Mesodermal cell (in vitro differentiated cells): ENCODE data around the gene NDOR1.

Experiments
- H3K27ac ChIP-seq: 2 replicates; pipeline ENCODE4 v1.7.0; 2013; ENCODE audit warnings: mild to moderate bottlenecking, low read depth, low read length, moderate library complexity; ENCODE audit not compliant: severe bottlenecking
- H3K36me3 ChIP-seq: 2 replicates; pipeline ENCODE4 v1.7.1; 2013; ENCODE audit warnings: mild to moderate bottlenecking, low read length, moderate library complexity; ENCODE audit not compliant: control insufficient read depth, insufficient read depth
- H3K4me1 ChIP-seq: one replicate; pipeline ENCODE4 v1.7.1; 2013; ENCODE audit warnings: mild to moderate bottlenecking, low read length; ENCODE audit not compliant: insufficient read depth, control insufficient read depth, poor library complexity, severe bottlenecking
- H3K4me3 ChIP-seq: 2 replicates; pipeline ENCODE4 v1.7.0; 2013; ENCODE audit warnings: low read length, control low read depth, mild to moderate bottlenecking; ENCODE audit not compliant: insufficient read depth, poor library complexity, severe bottlenecking; ENCODE audit errors: extremely low read depth
- H3K9me3 ChIP-seq: 2 replicates; pipeline ENCODE4 v1.7.1; 2013; ENCODE audit warnings: mild to moderate bottlenecking, low read length, moderate library complexity; ENCODE audit not compliant: control insufficient read depth
- WGBS, 2 experiments: methylation state at CpG; one replicate each; pipeline ENCODE4 v1.1.5; 2013; ENCODE audit warnings: missing lambda C conversion rate in 2 of 2; ENCODE audit not compliant: insufficient coverage in 2 of 2; 5-methylcytosine and 5-hydroxymethylcytosine counted together

NDOR1 gene

DNA sequence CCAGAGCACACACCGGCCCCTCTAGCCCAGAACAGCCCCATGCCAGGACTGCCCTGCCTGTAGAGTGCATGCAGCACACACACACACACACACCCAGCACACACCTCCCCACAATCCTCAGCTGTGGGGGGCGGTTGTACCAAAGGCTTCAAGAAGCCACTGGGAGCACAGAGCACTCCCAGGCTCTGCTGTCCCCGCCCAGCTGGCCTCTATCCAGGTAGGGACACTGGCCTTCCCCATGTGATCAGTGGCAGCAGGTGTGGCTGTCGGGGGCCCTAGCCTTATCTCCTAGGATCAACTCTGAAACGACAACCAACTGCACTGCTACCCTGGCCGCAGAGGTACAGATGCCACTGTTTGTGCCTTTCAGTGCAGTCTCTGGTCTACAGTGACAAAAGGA lies 19.1 kb upstream of the NDOR1 start:
- Histone ChIP-seq H3K9me3 (no peaks in the 10 kb centered on the region), H3K27ac (no peak overlapping the region), H3K4me1 (peaks cover 21% of the 10 kb centered on the region), H3K4me3 (no peak overlapping the region), H3K36me3 (peaks cover 51% of the 10 kb centered on the region)
- WGBS, 2 experiments, result 93 to 96% methylated on average over 5 to 6 of the region's 6 CpGs

DNA sequence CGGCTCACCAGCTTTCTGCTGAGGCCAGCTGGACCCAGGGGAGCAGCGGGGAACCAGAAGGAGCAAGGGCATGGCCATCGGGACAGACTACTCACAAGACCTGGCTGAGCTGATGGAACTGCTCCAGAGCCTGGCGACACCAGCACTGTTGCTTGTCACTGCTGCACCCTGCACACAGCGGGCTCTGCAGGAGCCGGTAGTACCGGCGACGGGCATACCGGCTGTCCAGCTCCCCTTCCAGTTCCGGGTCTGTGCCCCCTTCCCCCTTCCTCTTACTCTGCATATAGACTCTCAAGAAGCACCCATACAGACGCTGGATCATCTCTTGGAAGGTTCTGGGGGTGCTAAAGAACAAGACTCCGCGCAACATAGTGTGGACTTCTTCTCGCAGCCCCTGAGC lies 18.1 kb upstream of the NDOR1 start:
- 89 to 95% methylated on average over 15 of the region's 15 CpGs for WGBS, 2 experiments
- Histone ChIP-seq H3K9me3 (no peaks in the 10 kb centered on the region), H3K27ac (no peak overlapping the region), H3K4me3 (peak overlapping the region; percentile 91), H3K4me1 (peaks cover 21% of the 10 kb centered on the region), H3K36me3 (peaks cover 51% of the 10 kb centered on the region)

DNA sequence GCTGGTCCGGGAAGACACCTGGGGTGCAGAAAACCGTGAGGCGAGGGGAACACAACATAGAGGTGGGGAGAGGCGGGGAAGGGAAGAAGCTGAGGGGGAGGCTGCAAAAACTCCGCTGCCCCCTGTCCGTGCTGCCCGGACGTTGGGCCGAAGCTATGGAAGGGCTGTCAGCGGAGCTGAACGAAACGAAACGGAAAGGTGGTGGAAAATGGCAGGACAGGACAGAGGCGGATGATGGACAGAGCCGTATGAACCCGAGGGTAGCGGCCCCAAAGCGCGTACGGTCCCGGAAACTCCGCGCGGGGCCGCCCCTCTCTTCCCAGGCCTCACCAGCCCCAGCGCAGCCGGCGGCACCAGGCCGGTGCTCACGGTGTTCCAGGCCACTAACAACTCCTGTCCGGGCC lies 17.4 kb upstream of the NDOR1 start:
- Histone ChIP-seq H3K4me3 (peak overlapping the region; percentile 91), H3K4me1 (peaks cover 21% of the 10 kb centered on the region), H3K27ac (peak overlapping the region; percentile 94), H3K36me3 (peaks cover 46% of the 10 kb centered on the region), H3K9me3 (no peaks in the 10 kb centered on the region)
- 0 to 1% methylated on average over 22 to 29 of the region's 31 CpGs for WGBS, 2 experiments

DNA sequence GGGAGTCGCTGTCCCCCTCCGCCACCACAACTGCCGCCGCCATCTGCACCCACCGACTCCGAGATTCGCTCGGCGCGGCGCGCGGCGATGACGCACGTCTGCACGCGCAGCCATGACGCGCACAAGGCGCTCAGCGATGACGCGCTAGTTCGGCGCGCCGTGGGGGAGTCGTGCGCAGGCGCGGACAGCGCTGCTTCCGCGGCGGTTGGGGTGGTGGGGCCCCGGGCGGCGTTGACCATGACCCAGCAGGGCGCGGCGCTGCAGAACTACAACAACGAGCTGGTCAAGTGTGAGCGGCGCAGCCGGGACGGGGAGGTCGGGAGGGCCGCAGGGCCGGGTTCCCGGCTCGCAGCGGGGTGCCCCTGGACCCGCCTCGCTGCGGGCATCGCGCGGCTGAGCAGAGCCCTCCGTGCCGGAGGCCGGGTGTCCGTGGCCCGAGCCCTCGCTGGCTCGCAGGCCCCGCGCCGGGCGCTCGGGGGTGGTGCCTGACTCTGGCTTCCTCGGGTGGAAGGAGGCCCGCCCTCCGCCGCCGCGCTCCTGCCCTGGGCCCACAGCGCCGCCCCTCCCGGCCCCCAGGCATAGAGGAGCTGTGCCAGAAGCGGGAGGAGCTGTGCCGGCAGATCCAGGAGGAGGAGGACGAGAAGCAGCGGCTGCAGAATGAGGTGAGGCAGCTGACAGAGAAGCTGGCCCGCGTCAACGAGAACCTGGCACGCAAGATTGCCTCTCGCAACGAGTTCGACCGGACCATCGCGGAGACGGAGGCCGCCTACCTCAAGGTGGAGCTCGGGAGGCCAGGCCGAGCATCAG lies 16.8 kb upstream of the NDOR1 start, which contains the start of the genes ANAPC2 and SSNA1:
ANAPC2 (minus strand) TSS at position 71 of the 807 bp plus-strand sequence; CDS start at position 43, 28 bp downstream.
SSNA1 (plus strand) TSS at position 187 of the 807 bp plus-strand sequence; CDS start at position 238, 51 bp downstream.
- 0 to 1% methylated on average over 77 to 94 of the region's 98 CpGs for WGBS, 2 experiments
- Histone ChIP-seq H3K4me1 (peaks cover 21% of the 10 kb centered on the region), H3K4me3 (peak within 1 kb of the TSS; percentile 91), H3K36me3 (peaks cover 42% of the 10 kb centered on the region), H3K27ac (peak within 1 kb of the TSS; percentile 94), H3K9me3 (no peaks in the 10 kb centered on the region)

DNA sequence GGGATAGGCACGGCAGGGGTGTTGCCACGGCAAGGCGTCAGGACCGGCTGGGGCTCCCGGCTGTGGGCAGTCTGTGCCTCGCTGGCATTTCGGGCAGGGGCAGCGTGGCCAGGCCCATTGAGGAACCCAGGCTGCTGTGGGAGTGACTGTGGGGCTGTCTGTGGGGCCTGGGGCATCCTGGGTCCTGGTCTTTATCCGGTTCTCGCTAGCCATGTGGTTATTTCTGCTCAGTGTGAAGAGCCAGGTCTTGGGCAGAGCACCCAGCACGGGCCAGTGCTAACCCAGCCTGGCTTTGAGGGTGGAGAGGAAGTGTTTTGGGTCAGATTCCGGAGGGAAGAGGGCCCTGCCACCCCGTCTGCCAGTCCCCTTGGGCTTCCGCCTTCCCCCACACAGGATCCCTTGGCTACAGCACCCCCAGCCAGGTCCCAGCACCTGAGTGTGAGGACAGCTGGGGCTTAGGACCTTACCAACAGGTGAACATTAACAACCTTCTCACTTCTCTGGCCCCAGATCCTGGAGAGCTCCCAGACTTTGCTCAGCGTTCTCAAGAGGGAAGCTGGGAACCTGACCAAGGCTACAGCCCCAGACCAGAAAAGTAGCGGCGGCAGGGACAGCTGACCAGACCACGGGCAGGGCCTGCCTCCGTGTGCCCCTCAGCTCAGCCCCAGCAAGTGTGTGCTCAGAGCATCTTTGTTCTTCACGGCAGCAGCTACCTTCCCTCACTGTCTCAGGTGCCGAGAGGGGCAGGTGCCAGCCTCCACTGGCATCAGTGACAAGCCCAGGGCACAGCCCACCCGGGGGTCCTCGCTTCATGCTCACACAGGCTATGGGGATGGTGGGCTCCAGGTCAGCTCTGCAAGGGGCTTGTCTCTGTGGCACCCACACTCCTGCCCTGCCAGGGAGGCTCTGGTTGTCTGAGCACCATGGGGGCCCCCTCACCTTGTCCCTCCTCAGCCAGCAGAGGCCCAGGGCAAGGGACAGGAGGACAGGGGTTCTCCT lies 15.9 kb upstream of the NDOR1 start:
- WGBS, 2 experiments, result 54 to 56% methylated on average over 18 to 21 of the region's 23 CpGs

DNA sequence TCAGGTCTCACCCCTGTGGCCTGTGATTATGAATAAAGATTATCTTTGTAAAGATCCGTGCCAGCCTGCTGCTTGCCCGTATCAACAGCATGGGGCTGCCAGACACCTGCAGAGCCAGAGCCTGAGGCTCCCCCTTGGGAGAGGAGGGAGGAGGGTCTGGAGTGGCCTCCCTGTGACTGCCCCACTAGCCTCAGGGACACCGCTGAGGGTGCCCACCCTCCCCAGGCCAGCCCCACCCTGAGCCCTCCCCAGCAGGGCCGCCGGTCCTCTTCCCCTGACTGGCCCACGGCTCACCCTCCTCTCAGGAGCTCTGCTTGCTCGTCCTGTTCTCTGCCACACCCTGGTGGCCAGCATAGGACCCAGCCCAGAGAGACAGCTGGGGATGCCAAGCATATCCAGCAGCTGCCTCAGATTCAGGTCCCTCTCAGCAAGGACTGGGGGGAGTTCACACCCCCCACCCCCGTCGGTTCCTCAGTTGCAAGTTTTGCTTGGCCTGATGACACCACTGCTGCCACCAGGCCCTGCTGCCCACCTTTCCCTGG lies 15.1 kb upstream of the NDOR1 start:
- Histone ChIP-seq H3K27ac (no peak overlapping the region), H3K36me3 (peaks cover 39% of the 10 kb centered on the region), H3K9me3 (no peaks in the 10 kb centered on the region), H3K4me3 (no peak overlapping the region), H3K4me1 (peaks cover 21% of the 10 kb centered on the region)
- 91 to 100% methylated on average over 2 to 7 of the region's 9 CpGs for WGBS, 2 experiments

More for the DNA sequence above, 15.9 kb upstream of the NDOR1 start:
- Histone ChIP-seq H3K4me1 (peaks cover 21% of the 10 kb centered on the region), H3K36me3 (peaks cover 39% of the 10 kb centered on the region), H3K27ac (peak overlapping the region; percentile 94), H3K9me3 (no peaks in the 10 kb centered on the region), H3K4me3 (peak overlapping the region; percentile 91)

DNA sequence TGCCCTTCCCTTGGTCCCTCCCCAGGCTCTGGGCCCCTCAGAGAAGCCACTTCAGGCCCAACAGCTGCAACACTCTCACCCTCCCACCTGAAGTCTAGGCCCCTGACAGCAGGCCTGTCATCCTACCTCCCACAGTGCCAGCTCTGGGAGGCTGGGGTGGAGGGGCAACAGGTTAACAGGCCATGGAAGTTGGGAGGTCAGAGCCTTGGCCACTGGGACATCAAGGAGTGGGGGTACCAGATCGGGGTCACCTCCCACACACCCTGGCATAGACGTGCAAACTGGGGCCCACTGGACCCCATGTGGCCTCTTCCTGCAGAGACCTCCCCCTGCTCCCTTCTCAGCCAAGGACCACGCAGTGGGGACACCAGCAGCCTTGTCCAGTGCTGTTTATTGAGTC lies 14.3 kb upstream of the NDOR1 start:
- peaks cover 31% of the 10 kb centered on the region for H3K36me3 ChIP-seq

DNA sequence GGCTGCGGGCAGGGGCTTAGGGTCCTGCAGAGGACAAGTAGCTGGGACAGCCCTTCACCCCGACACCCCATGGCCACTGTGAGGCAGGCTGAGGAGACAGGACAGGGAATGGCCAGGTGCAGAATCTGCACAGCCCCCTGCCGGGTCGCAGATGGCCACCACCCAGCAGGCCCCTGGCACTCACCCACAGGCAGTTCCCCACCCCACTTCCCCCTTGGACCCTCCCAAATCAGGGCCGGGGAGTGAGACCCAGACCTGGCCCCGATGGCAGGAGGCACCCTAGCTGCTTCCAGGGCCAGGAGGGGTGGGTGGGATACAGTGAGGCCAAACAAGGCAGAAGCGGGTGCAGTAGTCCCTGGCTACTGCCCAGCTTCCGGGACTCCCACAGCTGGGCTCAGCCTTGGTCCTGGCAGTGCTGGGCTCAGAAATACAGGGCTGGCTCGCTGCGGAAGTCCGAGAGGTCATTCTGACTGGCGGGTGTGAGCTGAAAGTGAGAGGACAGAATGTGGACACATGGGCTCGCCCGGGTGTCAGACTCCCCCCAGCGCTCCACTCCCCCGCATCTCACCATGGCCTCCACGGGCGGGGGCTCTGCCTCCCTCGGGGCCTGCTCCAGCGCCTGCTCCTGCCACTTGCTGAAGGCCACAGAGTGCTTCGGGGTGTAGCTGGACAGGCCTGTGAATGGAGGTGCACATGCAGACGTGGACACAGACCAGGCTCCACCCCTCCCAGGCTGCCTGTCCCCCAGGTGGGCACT lies 13.6 kb upstream of the NDOR1 start:
- 94 to 95% methylated on average over 10 to 17 of the region's 22 CpGs for WGBS, 2 experiments

More for the DNA sequence above, 14.3 kb upstream of the NDOR1 start:
- WGBS, 2 experiments, result 100% methylated on average over 1 to 3 of the region's 3 CpGs
- no peaks in the 10 kb centered on the region for H3K9me3 ChIP-seq
- H3K4me1 ChIP-seq, result peaks cover 21% of the 10 kb centered on the region
- no peak overlapping the region for H3K4me3 ChIP-seq
- no peak overlapping the region for H3K27ac ChIP-seq

DNA sequence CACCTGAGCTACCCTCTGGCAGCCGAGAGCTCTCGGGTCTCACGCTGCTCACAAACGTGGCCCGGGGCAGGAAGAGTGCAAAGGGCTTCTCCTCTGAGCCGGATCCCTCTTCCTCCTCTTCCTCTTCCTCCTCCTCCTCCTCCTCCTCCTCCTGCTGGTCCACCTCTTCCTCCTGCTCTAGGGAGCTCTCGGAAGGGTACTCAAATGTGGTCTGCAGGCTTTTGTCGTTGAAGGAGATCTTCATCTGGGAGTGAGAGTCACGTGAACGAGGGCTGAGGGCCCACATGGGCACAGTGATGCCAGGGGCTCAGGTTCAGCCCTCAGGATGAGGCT lies 13.1 kb upstream of the NDOR1 start:
- no peak overlapping the region for H3K27ac ChIP-seq
- H3K36me3 ChIP-seq, result peaks cover 20% of the 10 kb centered on the region
- H3K4me3 ChIP-seq, result no peak overlapping the region
- 91 to 100% methylated on average over 4 to 9 of the region's 10 CpGs for WGBS, 2 experiments
- H3K9me3 ChIP-seq, result no peaks in the 10 kb centered on the region
- H3K4me1 ChIP-seq, result peaks cover 16% of the 10 kb centered on the region

More for the DNA sequence above, 13.6 kb upstream of the NDOR1 start:
- Histone ChIP-seq H3K4me3 (no peak overlapping the region), H3K4me1 (peaks cover 21% of the 10 kb centered on the region), H3K9me3 (no peaks in the 10 kb centered on the region), H3K27ac (no peak overlapping the region), H3K36me3 (peaks cover 26% of the 10 kb centered on the region)

DNA sequence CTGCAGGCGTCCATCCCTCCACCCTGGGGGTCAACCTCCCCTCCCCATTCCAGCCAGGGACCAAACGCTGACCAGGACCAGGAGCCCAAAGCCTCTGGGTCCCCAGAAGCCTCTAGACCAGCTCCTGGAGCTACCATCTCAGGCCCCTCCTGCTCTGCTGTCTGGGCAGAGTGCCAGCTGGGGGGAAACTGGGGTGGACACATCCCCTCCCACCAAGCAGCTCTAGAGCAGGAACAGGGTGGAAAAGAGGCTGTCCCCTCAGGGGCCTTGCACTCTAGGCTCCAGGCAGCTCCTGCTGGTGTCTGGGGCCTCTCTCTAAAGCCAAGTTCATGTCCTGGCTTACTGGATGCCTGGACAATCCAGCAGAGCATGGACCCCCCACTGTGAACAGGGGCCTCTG lies 12.6 kb upstream of the NDOR1 start:
- WGBS, 2 experiments, result 90 to 92% methylated on average over 2 of the region's 2 CpGs
- Histone ChIP-seq H3K36me3 (peaks cover 20% of the 10 kb centered on the region), H3K4me3 (no peak overlapping the region), H3K4me1 (peaks cover 12% of the 10 kb centered on the region), H3K27ac (no peak overlapping the region), H3K9me3 (no peaks in the 10 kb centered on the region)
